K562 (cell line): Measurements from ENCODE around the gene RNU6-1.

ENCODE experiments used
- MAZ ChIP-seq, 2 experiments: fragments of 450-650 bp in 1 of 2; sonication (generic) in 1 of 2; formaldehyde crosslinking; IDR thresholded peaks in 1 of 2; conservative IDR thresholded peaks in 1 of 2; 2 replicates each; pipeline versions ENCODE4 v1.4.0 to v1.5.0; 2020; ENCODE audit warnings: mild to moderate bottlenecking in 1 of 2, missing genetic modification reagents in 1 of 2
- POLR2AphosphoS5 ChIP-seq: IDR thresholded peaks from 2 replicates; pipeline ENCODE4 v1.6.1; 2011; ENCODE audit warnings: mild to moderate bottlenecking, low read depth, low read length, moderate library complexity; ENCODE audit not compliant: control insufficient read depth, insufficient read depth
- TF ChIP-seq, protein P1 (sequence below): fragments of 150-350 bp; IDR thresholded peaks from 2 replicates; pipeline ENCODE4 v1.6.1; 2014; ENCODE audit warnings: low read depth, mild to moderate bottlenecking, low read length, borderline replicate concordance
- TF ChIP-seq, protein P2 (sequence below), 2 experiments: fragments of 450-650 bp in 1 of 2; IDR thresholded peaks; 2 replicates each; pipeline ENCODE4 v1.6.1; 2011 to 2017; ENCODE audit warnings: low read depth in 2 of 2, antibody characterized with exemption in 1 of 2, borderline replicate concordance in 1 of 2, low read length in 1 of 2, mild to moderate bottlenecking in 1 of 2, mixed read lengths in 1 of 2; ENCODE audit not compliant: control insufficient read depth in 1 of 2

GRCh38 chr15:67836134-67836455 lies 3.8 kb downstream of the RNU6-1 start:
- TF ChIP-seq, protein P1, sequence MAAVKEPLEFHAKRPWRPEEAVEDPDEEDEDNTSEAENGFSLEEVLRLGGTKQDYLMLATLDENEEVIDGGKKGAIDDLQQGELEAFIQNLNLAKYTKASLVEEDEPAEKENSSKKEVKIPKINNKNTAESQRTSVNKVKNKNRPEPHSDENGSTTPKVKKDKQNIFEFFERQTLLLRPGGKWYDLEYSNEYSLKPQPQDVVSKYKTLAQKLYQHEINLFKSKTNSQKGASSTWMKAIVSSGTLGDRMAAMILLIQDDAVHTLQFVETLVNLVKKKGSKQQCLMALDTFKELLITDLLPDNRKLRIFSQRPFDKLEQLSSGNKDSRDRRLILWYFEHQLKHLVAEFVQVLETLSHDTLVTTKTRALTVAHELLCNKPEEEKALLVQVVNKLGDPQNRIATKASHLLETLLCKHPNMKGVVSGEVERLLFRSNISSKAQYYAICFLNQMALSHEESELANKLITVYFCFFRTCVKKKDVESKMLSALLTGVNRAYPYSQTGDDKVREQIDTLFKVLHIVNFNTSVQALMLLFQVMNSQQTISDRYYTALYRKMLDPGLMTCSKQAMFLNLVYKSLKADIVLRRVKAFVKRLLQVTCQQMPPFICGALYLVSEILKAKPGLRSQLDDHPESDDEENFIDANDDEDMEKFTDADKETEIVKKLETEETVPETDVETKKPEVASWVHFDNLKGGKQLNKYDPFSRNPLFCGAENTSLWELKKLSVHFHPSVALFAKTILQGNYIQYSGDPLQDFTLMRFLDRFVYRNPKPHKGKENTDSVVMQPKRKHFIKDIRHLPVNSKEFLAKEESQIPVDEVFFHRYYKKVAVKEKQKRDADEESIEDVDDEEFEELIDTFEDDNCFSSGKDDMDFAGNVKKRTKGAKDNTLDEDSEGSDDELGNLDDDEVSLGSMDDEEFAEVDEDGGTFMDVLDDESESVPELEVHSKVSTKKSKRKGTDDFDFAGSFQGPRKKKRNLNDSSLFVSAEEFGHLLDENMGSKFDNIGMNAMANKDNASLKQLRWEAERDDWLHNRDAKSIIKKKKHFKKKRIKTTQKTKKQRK: no peak
- TF ChIP-seq POLR2AphosphoS5: no peak
- TF ChIP-seq MAZ (CRISPR knock-in tag; conservative IDR thresholded peaks at IDR 0.05 in 1 of 2, IDR thresholded peaks at IDR 0.05 in 1 of 2): no peak
- TF ChIP-seq, protein P2, sequence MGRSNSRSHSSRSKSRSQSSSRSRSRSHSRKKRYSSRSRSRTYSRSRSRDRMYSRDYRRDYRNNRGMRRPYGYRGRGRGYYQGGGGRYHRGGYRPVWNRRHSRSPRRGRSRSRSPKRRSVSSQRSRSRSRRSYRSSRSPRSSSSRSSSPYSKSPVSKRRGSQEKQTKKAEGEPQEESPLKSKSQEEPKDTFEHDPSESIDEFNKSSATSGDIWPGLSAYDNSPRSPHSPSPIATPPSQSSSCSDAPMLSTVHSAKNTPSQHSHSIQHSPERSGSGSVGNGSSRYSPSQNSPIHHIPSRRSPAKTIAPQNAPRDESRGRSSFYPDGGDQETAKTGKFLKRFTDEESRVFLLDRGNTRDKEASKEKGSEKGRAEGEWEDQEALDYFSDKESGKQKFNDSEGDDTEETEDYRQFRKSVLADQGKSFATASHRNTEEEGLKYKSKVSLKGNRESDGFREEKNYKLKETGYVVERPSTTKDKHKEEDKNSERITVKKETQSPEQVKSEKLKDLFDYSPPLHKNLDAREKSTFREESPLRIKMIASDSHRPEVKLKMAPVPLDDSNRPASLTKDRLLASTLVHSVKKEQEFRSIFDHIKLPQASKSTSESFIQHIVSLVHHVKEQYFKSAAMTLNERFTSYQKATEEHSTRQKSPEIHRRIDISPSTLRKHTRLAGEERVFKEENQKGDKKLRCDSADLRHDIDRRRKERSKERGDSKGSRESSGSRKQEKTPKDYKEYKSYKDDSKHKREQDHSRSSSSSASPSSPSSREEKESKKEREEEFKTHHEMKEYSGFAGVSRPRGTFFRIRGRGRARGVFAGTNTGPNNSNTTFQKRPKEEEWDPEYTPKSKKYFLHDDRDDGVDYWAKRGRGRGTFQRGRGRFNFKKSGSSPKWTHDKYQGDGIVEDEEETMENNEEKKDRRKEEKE (IDR thresholded peaks at IDR 0.05; ENCODE audit: borderline replicate concordance in 1 of 2, control insufficient read depth in 1 of 2, low read depth in 2 of 2, low read length in 1 of 2): no peak
